OCI-LY1 (cell line): ENCODE data around the gene PLD2.
"Not testable (repeated sequence)": the region's sequence is repeated elsewhere in the genome, so short reads cannot be mapped to it uniquely, and the experiment has no call there.

ENCODE experiments used
- H2AFZ ChIP-seq: fragments of 200-600 bp; sonication (generic), shearing (Covaris generic); 2 replicates; pipeline ENCODE4 v1.6.0; 2014; ENCODE audit warnings: antibody characterized with exemption, mild to moderate bottlenecking, low read length
- H3F3A ChIP-seq: fragments of 200-600 bp; sonication (generic), shearing (Covaris generic); 2 replicates; pipeline ENCODE4 v1.6.0; 2014; ENCODE audit warnings: mild to moderate bottlenecking, antibody characterized with exemption, low read length, moderate library complexity; ENCODE audit not compliant: insufficient read depth
- H3K27ac ChIP-seq: fragments of 200-600 bp; sonication (generic); 2 replicates; pipeline ENCODE4 v1.5.1; 2014; ENCODE audit warnings: low read length, mixed run types, mild to moderate bottlenecking, low read depth; ENCODE audit not compliant: poor library complexity, severe bottlenecking
- H3K27me3 ChIP-seq: fragments of 200-600 bp; sonication (generic); 2 replicates; pipeline ENCODE4 v1.6.0; 2014; ENCODE audit warnings: antibody characterized with exemption, mild to moderate bottlenecking, low read length, moderate library complexity; ENCODE audit not compliant: insufficient read depth
- H3K36me3 ChIP-seq: fragments of 200-600 bp; sonication (generic); 2 replicates; pipeline ENCODE4 v1.6.1; 2014; ENCODE audit warnings: mild to moderate bottlenecking, antibody characterized with exemption, low read length, moderate library complexity, mixed read lengths; ENCODE audit not compliant: insufficient read depth
- H3K4me1 ChIP-seq: fragments of 200-600 bp; sonication (generic); 2 replicates; pipeline ENCODE4 v1.5.1; 2014; ENCODE audit warnings: mild to moderate bottlenecking, low read length, moderate library complexity; ENCODE audit not compliant: insufficient read depth, severe bottlenecking
- H3K4me2 ChIP-seq: fragments of 200-600 bp; sonication (generic), shearing (Covaris generic); 2 replicates; pipeline ENCODE4 v1.6.1; 2014; ENCODE audit warnings: low read length
- H3K4me3 ChIP-seq: fragments of 200-600 bp; sonication (generic); 2 replicates; pipeline ENCODE4 v1.5.1; 2014; ENCODE audit warnings: low read length, low read depth, mild to moderate bottlenecking, mixed read lengths; ENCODE audit not compliant: poor library complexity, severe bottlenecking
- H3K79me2 ChIP-seq: fragments of 200-600 bp; shearing (Covaris generic); 2 replicates; pipeline ENCODE4 v1.6.1; 2016; ENCODE audit warnings: mixed run types, low read length, mixed read lengths; ENCODE audit not compliant: insufficient read depth
- H3K9ac ChIP-seq: fragments of 200-600 bp; sonication (generic), shearing (Covaris generic); 2 replicates; pipeline ENCODE4 v1.6.1; 2014; ENCODE audit warnings: mild to moderate bottlenecking, low read length, mixed read lengths
- H3K9me2 ChIP-seq: fragments of 200-600 bp; sonication (generic), shearing (Covaris generic); 2 replicates; pipeline ENCODE4 v1.6.1; 2014; ENCODE audit warnings: low read depth, mild to moderate bottlenecking, low read length, mixed read lengths
- H3K9me3 ChIP-seq: fragments of 200-600 bp; shearing (Covaris generic); 2 replicates; pipeline ENCODE4 v1.6.1; 2014; ENCODE audit warnings: low read length, mixed read lengths
- H4K20me1 ChIP-seq: fragments of 200-600 bp; sonication (generic), shearing (Covaris generic); 2 replicates; pipeline ENCODE4 v1.6.0; 2016; ENCODE audit warnings: mild to moderate bottlenecking, low read length; ENCODE audit not compliant: insufficient read depth
- CTCF ChIP-seq: fragments of 200-600 bp; sonication (generic), shearing (Covaris generic); IDR thresholded peaks from 2 replicates; pipeline ENCODE4 v1.5.1; 2017; ENCODE audit warnings: mild to moderate bottlenecking, antibody characterized with exemption, low read length, moderate library complexity, mixed read lengths
- EZH2 ChIP-seq: fragments of 200-600 bp; sonication (generic), shearing (Covaris generic); IDR thresholded peaks from 2 replicates; pipeline ENCODE4 v1.8.0; 2017; ENCODE audit warnings: borderline replicate concordance, mixed run types, mild to moderate bottlenecking, antibody characterized with exemption, low read length, moderate library complexity, mixed read lengths

The PLD2 gene

GRCh38 chr17:4863321-4863720 is 56.4 kb downstream of the PLD2 start:
- Histone ChIP-seq H3F3A (no peaks in the 10 kb centered on the region), H3K27ac (no peak overlapping the region), H3K4me2 (no peak overlapping the region), H3K9ac (no peak overlapping the region), H3K79me2 (no peaks in the 10 kb centered on the region), H3K27me3 (no peaks in the 10 kb centered on the region), H2AFZ (no peak overlapping the region), H3K9me3 (no peaks in the 10 kb centered on the region), H4K20me1 (no peaks in the 10 kb centered on the region), H3K9me2 (no peaks in the 10 kb centered on the region), H3K36me3 (0 out of 2 replicates have a peak, but pooled peaks cover 3% of the 10 kb centered on the region), H3K4me1 (no peaks in the 10 kb centered on the region), H3K4me3 (no peak overlapping the region)
- TF ChIP-seq CTCF (no peak), EZH2 (no peak)

- not testable (repeated sequence) for H3F3A ChIP-seq, H3K36me3 ChIP-seq, H4K20me1 ChIP-seq, H3K27me3 ChIP-seq, H3K4me1 ChIP-seq, H2AFZ ChIP-seq, H3K4me3 ChIP-seq, H3K4me2 ChIP-seq, H3K27ac ChIP-seq, H3K9me2 ChIP-seq, H3K79me2 ChIP-seq, H3K9me3 ChIP-seq, H3K9ac ChIP-seq
Measured at GRCh38 chr17:4867535-4867934, 60.6 kb downstream of the PLD2 start.

- H2AFZ ChIP-seq, H3K36me3 ChIP-seq, H4K20me1 ChIP-seq, H3K9me2 ChIP-seq, H3K4me3 ChIP-seq, H3K4me1 ChIP-seq, H3K27ac ChIP-seq, H3K79me2 ChIP-seq, H3K4me2 ChIP-seq, H3F3A ChIP-seq, H3K9me3 ChIP-seq, H3K9ac ChIP-seq, H3K27me3 ChIP-seq: not testable (repeated sequence)
Measured at GRCh38 chr17:4869058-4869998, 62.4 kb downstream of the PLD2 start.

- H2AFZ ChIP-seq, result no peak overlapping the region
Measured at GRCh38 chr17:4870855-4871254, 63.9 kb downstream of the PLD2 start.

More at GRCh38 chr17:4870855-4871254, 63.9 kb downstream of the PLD2 start:
- Histone ChIP-seq H3K4me1 (no peaks in the 10 kb centered on the region), H3K9me3 (no peaks in the 10 kb centered on the region), H3K27ac (no peak overlapping the region), H3K4me3 (no peak overlapping the region), H3K9me2 (no peaks in the 10 kb centered on the region), H3K9ac (no peak overlapping the region), H3F3A (no peaks in the 10 kb centered on the region), H4K20me1 (no peaks in the 10 kb centered on the region), H3K36me3 (no peaks in the 10 kb centered on the region; the same call in 1 of the 2 replicates), H3K27me3 (no peaks in the 10 kb centered on the region), H3K4me2 (no peak overlapping the region), H3K79me2 (no peaks in the 10 kb centered on the region)
- TF ChIP-seq CTCF (no peak), EZH2 (no peak)
